SH-SY5Y (cell line): Measurements from ENCODE around the gene PKD2L2.

ENCODE experiments used
- GATA2 ChIP-seq: IDR thresholded peaks from 2 replicates; pipeline ENCODE4 v1.6.1; 2011; ENCODE audit warnings: mild to moderate bottlenecking, low read depth, low read length
- GATA3 ChIP-seq: IDR thresholded peaks from 2 replicates; pipeline ENCODE4 v1.6.1; 2011; ENCODE audit warnings: low read depth, mild to moderate bottlenecking, low read length, moderate library complexity

- no peak for TF ChIP-seq GATA3
- no peak for TF ChIP-seq GATA2
Observed at GRCh38 chr5:137887831-137888230, 1.4 kb upstream of the PKD2L2 start.
